Measurements from ENCODE around the gene ULK2.

The ULK2 gene

DNA sequence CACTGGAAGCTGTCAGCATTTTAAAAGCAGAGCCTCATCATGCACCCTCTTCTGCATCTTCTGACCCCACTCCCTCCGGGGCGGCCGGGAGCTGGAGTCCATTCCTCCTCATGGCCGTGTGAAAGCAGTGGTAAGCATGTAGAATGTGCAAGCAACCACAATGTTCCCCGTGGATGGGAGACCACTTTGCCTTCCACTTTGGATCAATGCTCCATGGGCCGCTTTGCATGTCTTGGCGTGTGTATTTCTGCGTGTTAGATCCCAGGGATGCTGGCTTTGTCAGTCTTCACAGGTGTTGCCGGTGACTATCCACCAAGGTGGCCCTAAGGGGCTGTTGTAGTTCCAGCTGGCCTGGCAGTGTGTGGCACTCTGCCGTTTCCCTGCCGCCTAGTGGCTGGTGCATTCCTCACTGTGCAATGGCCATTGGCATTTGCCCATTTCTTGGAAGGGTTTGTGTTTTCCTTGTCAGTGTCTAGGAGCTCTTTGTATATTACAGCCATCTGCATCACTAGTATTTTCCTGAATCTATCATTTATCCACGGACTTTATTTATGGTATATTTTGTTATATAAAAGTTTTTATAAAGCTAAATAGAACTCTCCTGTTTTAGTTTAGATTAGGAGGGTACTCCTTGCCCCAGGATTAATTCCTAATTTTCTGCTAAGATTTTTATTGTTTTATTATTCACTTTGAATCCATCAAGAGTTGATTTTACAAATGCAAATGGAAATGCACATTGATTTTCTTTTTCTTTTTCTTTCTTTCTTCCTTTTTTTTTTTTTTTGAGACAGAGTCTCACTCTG lies 113.9 kb downstream of the ULK2 start:
- DNase-seq (ENCODE audit: low read depth, low spot score), result no peak
- CTCF ChIA-PET, result interaction anchor here (1.0 to 19.5 kb wide), 6 partner anchors 10 to 391 kb away, joined by 3 to 217 read pairs (median 5); partner anchors contain the start of gene B9D1
- H3K4me3 ChIP-seq (ENCODE audit: low read depth, low read length), result no peak overlapping the region
- POLR2A ChIA-PET, result no interaction called here
- no peak for TF ChIP-seq CTCF (IDR thresholded peaks at IDR 0.05; ENCODE audit: insufficient read depth, low read length, missing control alignments)

DNA sequence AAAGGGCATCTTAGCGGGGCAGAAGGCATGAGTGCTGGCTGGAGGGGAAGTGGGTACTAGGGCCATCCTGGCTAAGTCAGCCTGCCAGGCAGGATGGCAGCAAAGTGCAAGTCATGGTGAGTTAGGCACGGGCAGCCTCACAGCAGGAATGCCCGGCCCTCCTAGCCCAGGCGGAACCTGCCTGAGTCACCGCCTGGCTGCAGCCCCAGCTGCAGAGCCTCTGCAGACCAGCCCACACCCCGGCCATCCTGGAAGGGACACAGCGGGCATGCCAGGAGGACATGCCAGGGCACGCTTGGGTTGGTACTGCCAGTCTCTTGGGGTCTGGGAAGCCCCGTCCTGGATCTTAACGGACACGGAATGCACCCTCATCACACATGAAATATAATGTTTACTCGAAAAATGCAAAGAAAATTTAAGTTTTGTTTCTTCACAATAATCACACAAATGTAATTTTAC lies 114.7 kb downstream of the ULK2 start:
- POLR2A ChIA-PET, result no interaction called here
- TF ChIP-seq CTCF (IDR thresholded peaks at IDR 0.05; ENCODE audit: insufficient read depth, low read length, missing control alignments), result no peak
- H3K4me3 ChIP-seq (ENCODE audit: low read depth, low read length), result no peak overlapping the region
- CTCF ChIA-PET, result interaction anchor here (1.0 to 19.5 kb wide), 6 partner anchors 9 to 390 kb away, joined by 3 to 217 read pairs (median 4); partner anchors contain the start of gene B9D1
- DNase-seq (ENCODE audit: low read depth, low spot score), result no peak

DNA sequence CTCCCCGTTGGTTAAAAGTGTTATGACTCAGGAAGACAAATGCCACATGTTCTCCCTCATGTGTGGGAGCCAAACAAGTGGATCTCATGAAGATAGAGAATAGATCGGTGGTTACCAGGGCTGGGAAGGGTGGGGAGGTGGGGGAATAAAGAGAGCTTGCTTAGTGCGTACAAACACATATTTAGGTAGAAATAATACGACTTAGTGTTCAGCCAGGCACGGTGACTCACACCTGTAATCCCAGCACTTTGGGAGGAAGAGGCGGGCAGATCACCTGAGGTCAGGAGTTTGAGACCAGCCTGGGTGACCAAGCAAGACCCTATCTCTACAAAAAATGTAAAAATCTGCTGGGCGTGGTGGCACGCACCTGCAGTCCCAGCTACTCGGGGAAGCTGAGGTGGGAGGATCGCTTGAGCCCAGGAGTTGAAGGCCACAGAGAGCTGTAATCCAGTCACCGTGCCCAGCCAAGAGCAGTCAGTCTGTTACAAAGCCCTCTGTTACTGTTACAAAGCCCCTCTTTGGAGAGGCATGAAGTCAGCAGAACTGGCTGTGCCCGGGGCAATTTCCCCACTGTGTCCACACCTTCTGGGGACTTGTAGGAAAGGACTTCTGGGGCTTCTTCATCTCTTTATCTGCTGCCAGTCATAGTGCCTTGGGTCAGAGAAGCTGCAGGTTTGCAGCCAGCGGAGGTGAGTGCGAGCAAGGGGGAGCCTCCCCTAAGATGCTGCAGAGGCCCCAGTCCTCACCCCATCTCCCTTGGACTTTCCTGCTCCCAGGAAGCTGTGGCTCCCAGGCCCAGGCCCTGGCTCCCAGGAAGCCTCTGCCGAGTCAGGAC lies 115.3 kb downstream of the ULK2 start:
- H3K4me3 ChIP-seq (ENCODE audit: low read depth, low read length), result no peak overlapping the region
- TF ChIP-seq CTCF (IDR thresholded peaks at IDR 0.05; ENCODE audit: insufficient read depth, low read length, missing control alignments), result no peak
- no peak for DNase-seq (ENCODE audit: low read depth, low spot score)
- POLR2A ChIA-PET, result no interaction called here
- CTCF ChIA-PET, result interaction anchor here (1.2 to 19.5 kb wide), 3 partner anchors 9 to 390 kb away, joined by 3 to 217 read pairs (median 7); partner anchors contain the start of gene B9D1

- CTCF ChIA-PET, result interaction anchor here (1.2 to 19.5 kb wide), 3 partner anchors 13 to 388 kb away, joined by 4 to 217 read pairs (median 4); partner anchors contain the start of gene B9D1
Measured at GRCh38 chr17:19750835-19751234, 116.9 kb downstream of the ULK2 start.

DNA sequence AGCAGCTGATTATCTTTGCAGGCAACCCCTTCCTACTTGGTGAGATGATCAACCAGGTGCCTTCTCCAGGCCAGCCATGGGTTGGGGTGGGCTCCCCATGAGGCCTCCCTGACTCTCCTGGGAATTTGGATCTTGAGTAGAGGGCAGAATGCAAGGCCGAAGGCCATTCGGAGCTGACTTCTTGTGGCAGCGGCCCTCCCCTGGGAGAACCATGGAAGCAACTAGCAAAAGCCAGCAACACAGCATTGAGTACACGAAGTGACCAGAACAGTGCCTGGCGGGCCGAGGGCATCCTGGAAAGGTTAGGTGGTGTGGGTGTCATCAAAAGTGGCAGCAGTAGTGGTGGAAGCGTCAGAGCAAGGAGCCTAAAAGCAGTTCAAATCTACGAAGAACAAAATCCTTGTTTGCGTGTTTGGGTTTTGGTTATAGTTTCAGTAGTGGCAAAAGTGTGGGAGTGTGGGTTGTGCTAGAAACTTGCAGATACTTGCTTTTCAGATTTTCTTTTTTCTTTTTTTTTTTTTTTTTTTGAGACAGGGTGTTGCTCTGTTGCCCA lies 117.6 kb downstream of the ULK2 start:
- TF ChIP-seq CTCF (IDR thresholded peaks at IDR 0.05; ENCODE audit: insufficient read depth, low read length, missing control alignments), result no peak
- ChIA-PET CTCF (interaction anchor here (1.2 to 19.5 kb wide), 3 partner anchors 14 to 387 kb away, joined by 4 to 217 read pairs (median 4); partner anchors contain the start of gene B9D1), POLR2A (no interaction called here)
- no peak for DNase-seq (ENCODE audit: low read depth, low spot score)
- H3K4me3 ChIP-seq (ENCODE audit: low read depth, low read length), result no peak overlapping the region

More at GRCh38 chr17:19750835-19751234, 116.9 kb downstream of the ULK2 start:
- no peak overlapping the region for H3K4me3 ChIP-seq (ENCODE audit: low read depth, low read length)
- POLR2A ChIA-PET, result no interaction called here
- no peak for TF ChIP-seq CTCF (IDR thresholded peaks at IDR 0.05; ENCODE audit: insufficient read depth, low read length, missing control alignments)
- DNase-seq (ENCODE audit: low read depth, low spot score), result no peak

Data from AG04449 (cell line).